ENCODE data around the gene CFAP119.

DNA sequence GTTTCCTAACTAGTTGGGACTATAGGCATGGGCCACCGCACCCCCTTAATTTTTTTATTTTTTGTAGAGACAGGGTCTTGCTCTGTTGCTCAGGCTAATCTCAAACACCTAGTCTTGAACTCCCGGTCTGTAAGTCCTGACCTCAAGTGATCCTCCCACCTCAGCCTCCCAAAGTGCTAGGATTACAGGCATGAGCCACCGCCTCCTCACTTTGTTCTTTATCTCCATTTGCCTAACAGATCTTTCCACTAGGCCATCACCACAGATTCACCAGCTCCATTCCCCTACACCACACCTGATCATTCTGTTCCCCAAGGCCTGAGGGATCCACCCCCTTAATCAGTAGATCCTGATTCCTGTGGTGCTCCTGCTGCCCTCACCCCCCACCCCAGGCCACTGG lies 32.8 kb upstream of the CFAP119 start:
- TF ChIP-seq, protein P1, sequence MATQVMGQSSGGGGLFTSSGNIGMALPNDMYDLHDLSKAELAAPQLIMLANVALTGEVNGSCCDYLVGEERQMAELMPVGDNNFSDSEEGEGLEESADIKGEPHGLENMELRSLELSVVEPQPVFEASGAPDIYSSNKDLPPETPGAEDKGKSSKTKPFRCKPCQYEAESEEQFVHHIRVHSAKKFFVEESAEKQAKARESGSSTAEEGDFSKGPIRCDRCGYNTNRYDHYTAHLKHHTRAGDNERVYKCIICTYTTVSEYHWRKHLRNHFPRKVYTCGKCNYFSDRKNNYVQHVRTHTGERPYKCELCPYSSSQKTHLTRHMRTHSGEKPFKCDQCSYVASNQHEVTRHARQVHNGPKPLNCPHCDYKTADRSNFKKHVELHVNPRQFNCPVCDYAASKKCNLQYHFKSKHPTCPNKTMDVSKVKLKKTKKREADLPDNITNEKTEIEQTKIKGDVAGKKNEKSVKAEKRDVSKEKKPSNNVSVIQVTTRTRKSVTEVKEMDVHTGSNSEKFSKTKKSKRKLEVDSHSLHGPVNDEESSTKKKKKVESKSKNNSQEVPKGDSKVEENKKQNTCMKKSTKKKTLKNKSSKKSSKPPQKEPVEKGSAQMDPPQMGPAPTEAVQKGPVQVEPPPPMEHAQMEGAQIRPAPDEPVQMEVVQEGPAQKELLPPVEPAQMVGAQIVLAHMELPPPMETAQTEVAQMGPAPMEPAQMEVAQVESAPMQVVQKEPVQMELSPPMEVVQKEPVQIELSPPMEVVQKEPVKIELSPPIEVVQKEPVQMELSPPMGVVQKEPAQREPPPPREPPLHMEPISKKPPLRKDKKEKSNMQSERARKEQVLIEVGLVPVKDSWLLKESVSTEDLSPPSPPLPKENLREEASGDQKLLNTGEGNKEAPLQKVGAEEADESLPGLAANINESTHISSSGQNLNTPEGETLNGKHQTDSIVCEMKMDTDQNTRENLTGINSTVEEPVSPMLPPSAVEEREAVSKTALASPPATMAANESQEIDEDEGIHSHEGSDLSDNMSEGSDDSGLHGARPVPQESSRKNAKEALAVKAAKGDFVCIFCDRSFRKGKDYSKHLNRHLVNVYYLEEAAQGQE (IDR thresholded peaks at IDR 0.05; ENCODE audit: insufficient read depth in 1 of 2, low read depth in 2 of 2, low read length in 2 of 2), result no peak
- TF ChIP-seq TAF1 (IDR thresholded peaks at IDR 0.05; ENCODE audit: borderline replicate concordance, insufficient read depth, low read length) (no peak), POLR2AphosphoS5 (IDR thresholded peaks at IDR 0.05; ENCODE audit: low read depth, low read length) (no peak), SIN3A (IDR thresholded peaks at IDR 0.05; ENCODE audit: borderline replicate concordance, insufficient read depth, low read length) (no peak), FOXP2 (optimal IDR thresholded peaks at IDR 0.05; ENCODE audit: borderline replicate concordance, extremely low read depth, extremely low read length, insufficient read depth) (no peak)
